GM21423 (cell line): ENCODE data around the gene FEM1B.

ENCODE experiments used
- ATAC-seq: cut with Tn5 transposase; IDR thresholded peaks from one replicate; pipeline ENCODE4 v1.9.1; 2021; ENCODE audit warnings: mild to moderate bottlenecking, moderate library complexity; ENCODE audit not compliant: unreplicated experiment

Gene FEM1B

GRCh38 chr15:68283401-68283800 lies 5.9 kb downstream of the FEM1B start:
- ATAC-seq: no peak

GRCh38 chr15:68284616-68285258 lies 7.2 kb downstream of the FEM1B start:
- ATAC-seq: no peak

GRCh38 chr15:68285259-68285980 lies 7.9 kb downstream of the FEM1B start:
- no peak for ATAC-seq

- no peak for ATAC-seq
These were observed 8.7 kb downstream of the FEM1B start for GRCh38 chr15:68286256-68286655.

GRCh38 chr15:68289057-68289456 lies 11.5 kb downstream of the FEM1B start:
- ATAC-seq: no peak

- ATAC-seq: no peak
These were observed 12.2 kb downstream of the FEM1B start for GRCh38 chr15:68289621-68290352.

GRCh38 chr15:68290715-68291114 lies 13.2 kb downstream of the FEM1B start:
- ATAC-seq: no peak

GRCh38 chr15:68292157-68292781 lies 14.7 kb downstream of the FEM1B start:
- no peak for ATAC-seq

GRCh38 chr15:68292967-68293366 lies 15.4 kb downstream of the FEM1B start:
- no peak for ATAC-seq

- no peak for ATAC-seq
These were observed 17.7 kb downstream of the FEM1B start for GRCh38 chr15:68295014-68295805.

GRCh38 chr15:68298336-68298735 lies 20.8 kb downstream of the FEM1B start:
- no peak for ATAC-seq

- ATAC-seq: peak; percentile 78
These were observed 21.4 kb downstream of the FEM1B start for GRCh38 chr15:68298882-68299381.

- ATAC-seq: no peak
These were observed 21.9 kb downstream of the FEM1B start for GRCh38 chr15:68299436-68299835.

GRCh38 chr15:68300115-68300940 lies 22.8 kb downstream of the FEM1B start:
- ATAC-seq: no peak

- no peak for ATAC-seq
These were observed 23.8 kb downstream of the FEM1B start for GRCh38 chr15:68301301-68301700.

GRCh38 chr15:68302729-68303128 lies 25.2 kb downstream of the FEM1B start:
- no peak for ATAC-seq

- no peak for ATAC-seq
These were observed 25.6 kb downstream of the FEM1B start for GRCh38 chr15:68303134-68303533.

GRCh38 chr15:68303560-68304436 lies 26.3 kb downstream of the FEM1B start:
- ATAC-seq: no peak
